Measurements from ENCODE around the gene LRMDA. TPM values are rescaled to one million over a fixed set of nuclear protein-coding genes. Genes with fewer than 3 reads are reported as not detected.

Gene LRMDA
- polyA plus RNA-seq, 2 of the 4 experiments (the other 2 are of a cell fraction) = 4.6 to 5.2 TPM

DNA sequence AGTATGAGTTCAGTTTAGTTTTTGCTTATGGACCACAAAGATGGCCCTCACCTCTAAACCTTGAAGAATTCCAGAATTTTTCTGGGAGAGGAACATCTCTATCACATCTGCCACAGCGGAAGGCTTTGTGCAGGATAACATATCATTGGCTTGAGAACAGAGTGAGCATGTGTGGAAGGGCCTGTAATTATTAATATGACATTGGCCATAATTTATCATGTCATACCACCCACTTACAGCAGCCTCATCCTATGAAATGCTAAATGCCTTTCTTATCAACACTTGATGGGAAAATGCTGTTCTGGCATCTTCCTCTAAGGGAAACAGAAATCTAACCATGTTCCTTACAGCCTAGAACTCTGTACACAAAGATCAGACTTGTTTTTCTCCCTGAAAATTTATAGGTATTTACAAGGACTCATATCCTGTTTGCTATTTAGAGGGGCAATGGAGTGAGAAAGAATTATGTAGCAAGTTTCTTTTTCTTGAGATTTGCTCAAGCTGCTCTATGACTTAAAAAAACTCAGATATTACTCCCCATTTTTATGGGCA is 817.3 kb downstream of the LRMDA start:
- no peak for ATAC-seq
- CTCF ChIA-PET = no interaction called here

DNA sequence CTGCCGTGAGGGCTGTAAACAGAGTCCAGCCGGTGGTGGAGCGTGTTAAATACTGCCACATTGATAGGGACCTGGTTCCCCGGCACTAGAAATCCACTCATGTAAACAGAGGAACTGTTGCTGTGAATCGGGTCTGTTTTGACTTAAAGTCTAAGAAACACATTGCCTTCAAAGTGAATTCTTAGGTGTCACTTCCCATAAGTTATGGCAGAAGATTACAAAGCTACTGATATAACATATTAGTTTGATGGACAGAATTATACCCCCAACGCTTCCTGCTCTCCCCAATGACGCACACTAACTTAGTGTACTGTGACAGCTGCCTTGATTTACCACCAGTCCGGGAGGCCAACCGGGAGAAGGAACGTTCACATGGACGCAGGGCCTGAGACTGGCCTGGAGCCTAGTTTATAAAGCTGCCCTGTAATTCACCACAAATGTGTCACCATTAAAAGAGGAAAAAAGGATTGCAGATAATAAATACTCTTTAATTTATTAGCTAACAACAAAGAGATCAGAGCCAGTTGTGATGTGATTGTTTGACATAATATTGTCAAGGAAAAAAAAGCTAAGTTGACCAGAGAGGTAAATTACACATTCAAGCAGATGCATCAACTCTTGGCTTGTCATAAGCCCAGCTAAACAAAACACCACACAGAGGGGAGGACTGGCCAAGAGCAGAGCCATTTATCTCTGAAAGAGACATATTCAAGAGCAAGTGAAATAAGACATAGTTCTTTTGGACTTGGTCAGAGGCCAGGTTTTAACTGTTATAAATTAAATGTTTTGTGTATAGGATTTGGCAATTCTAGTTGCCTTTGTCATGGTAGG is 820.6 kb downstream of the LRMDA start:
- ChIA-PET CTCF (no interaction called here), POLR2A (no interaction called here)
- 67% methylated on average over 11 of the region's 11 CpGs for WGBS (ENCODE audit: missing lambda C conversion rate)
- H3K4me2 ChIP-seq = no peak overlapping the region
- H3K9me3 ChIP-seq = no peaks in the 10 kb centered on the region
- no peaks in the 10 kb centered on the region for H3K4me1 ChIP-seq
- ATAC-seq = no peak
- DNase-seq (ENCODE audit: low read depth in 1 of 2, low spot score in 1 of 2) = no peak
- no peak overlapping the region for H3K27ac ChIP-seq
- H3K4me3 ChIP-seq = no peak overlapping the region
- FAIRE-seq = no peak
- TF ChIP-seq, protein P1, sequence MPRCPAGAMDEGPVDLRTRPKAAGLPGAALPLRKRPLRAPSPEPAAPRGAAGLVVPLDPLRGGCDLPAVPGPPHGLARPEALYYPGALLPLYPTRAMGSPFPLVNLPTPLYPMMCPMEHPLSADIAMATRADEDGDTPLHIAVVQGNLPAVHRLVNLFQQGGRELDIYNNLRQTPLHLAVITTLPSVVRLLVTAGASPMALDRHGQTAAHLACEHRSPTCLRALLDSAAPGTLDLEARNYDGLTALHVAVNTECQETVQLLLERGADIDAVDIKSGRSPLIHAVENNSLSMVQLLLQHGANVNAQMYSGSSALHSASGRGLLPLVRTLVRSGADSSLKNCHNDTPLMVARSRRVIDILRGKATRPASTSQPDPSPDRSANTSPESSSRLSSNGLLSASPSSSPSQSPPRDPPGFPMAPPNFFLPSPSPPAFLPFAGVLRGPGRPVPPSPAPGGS (IDR thresholded peaks at IDR 0.05) = no peak
- TF ChIP-seq MAFK (IDR thresholded peaks at IDR 0.05; ENCODE audit: partially characterized antibody) (no peak), HOXB13 (CRISPR knock-in tag; IDR thresholded peaks at IDR 0.05; ENCODE audit: low read depth) (no peak), HOXA7 (CRISPR knock-in tag; IDR thresholded peaks at IDR 0.05) (no peak), ZNF302 (CRISPR knock-in tag; IDR thresholded peaks at IDR 0.05) (no peak), FOSB (CRISPR knock-in tag; IDR thresholded peaks at IDR 0.05) (no peak), TFCP2L1 (CRISPR knock-in tag; IDR thresholded peaks at IDR 0.05) (no peak), CHD2 (IDR thresholded peaks at IDR 0.05; ENCODE audit: low read length, partially characterized antibody) (no peak), POLR2A (IDR thresholded peaks at IDR 0.05; ENCODE audit: low read length) (no peak), CBX8 (IDR thresholded peaks at IDR 0.05) (no peak), JUNB (IDR thresholded peaks at IDR 0.05) (no peak)
- TF ChIP-seq, protein P2, sequence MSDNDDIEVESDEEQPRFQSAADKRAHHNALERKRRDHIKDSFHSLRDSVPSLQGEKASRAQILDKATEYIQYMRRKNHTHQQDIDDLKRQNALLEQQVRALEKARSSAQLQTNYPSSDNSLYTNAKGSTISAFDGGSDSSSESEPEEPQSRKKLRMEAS (IDR thresholded peaks at IDR 0.05) = no peak
- TF ChIP-seq, protein P3, sequence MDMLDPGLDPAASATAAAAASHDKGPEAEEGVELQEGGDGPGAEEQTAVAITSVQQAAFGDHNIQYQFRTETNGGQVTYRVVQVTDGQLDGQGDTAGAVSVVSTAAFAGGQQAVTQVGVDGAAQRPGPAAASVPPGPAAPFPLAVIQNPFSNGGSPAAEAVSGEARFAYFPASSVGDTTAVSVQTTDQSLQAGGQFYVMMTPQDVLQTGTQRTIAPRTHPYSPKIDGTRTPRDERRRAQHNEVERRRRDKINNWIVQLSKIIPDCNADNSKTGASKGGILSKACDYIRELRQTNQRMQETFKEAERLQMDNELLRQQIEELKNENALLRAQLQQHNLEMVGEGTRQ (IDR thresholded peaks at IDR 0.05) = no peak

More for the DNA sequence above, 817.3 kb downstream of the LRMDA start:
- POLR2A ChIA-PET = no interaction called here
- 70% methylated on average over 1 of the region's 1 CpG for whole genome bisulfite sequencing (ENCODE audit: missing lambda C conversion rate)
- DNase-seq (ENCODE audit: low read depth in 1 of 2, low spot score in 1 of 2) = no peak
- no peak for FAIRE-seq
- no peak overlapping the region for H3K4me3 ChIP-seq
- H3K4me2 ChIP-seq = no peak overlapping the region
- TF ChIP-seq SMC3 (IDR thresholded peaks at IDR 0.05) = no peak
- TF ChIP-seq, protein P4, sequence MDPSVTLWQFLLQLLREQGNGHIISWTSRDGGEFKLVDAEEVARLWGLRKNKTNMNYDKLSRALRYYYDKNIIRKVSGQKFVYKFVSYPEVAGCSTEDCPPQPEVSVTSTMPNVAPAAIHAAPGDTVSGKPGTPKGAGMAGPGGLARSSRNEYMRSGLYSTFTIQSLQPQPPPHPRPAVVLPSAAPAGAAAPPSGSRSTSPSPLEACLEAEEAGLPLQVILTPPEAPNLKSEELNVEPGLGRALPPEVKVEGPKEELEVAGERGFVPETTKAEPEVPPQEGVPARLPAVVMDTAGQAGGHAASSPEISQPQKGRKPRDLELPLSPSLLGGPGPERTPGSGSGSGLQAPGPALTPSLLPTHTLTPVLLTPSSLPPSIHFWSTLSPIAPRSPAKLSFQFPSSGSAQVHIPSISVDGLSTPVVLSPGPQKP (IDR thresholded peaks at IDR 0.05; ENCODE audit: low read depth, low read length) = no peak
- TF ChIP-seq, protein P3 (IDR thresholded peaks at IDR 0.05) = no peak
- TF ChIP-seq RFX5 (IDR thresholded peaks at IDR 0.05) = no peak
- TF ChIP-seq HDAC2 (IDR thresholded peaks at IDR 0.05) = no peak
- TF ChIP-seq HOXA7 (CRISPR knock-in tag; IDR thresholded peaks at IDR 0.05) = no peak
- TF ChIP-seq TP53 (CRISPR knock-in tag; IDR thresholded peaks at IDR 0.05) = no peak
- no peak for TF ChIP-seq RNF2 (IDR thresholded peaks at IDR 0.05; ENCODE audit: borderline replicate concordance, low read depth)
- TF ChIP-seq, protein P2 (IDR thresholded peaks at IDR 0.05) = no peak
- TF ChIP-seq FOSB (CRISPR knock-in tag; IDR thresholded peaks at IDR 0.05) = no peak
- no peak for TF ChIP-seq EHF (CRISPR knock-in tag; IDR thresholded peaks at IDR 0.05)
- no peak for TF ChIP-seq TFCP2L1 (CRISPR knock-in tag; IDR thresholded peaks at IDR 0.05)
- TF ChIP-seq, protein P5, sequence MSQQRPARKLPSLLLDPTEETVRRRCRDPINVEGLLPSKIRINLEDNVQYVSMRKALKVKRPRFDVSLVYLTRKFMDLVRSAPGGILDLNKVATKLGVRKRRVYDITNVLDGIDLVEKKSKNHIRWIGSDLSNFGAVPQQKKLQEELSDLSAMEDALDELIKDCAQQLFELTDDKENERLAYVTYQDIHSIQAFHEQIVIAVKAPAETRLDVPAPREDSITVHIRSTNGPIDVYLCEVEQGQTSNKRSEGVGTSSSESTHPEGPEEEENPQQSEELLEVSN (IDR thresholded peaks at IDR 0.05; ENCODE audit: borderline replicate concordance, low read depth) = no peak
- no peak for TF ChIP-seq NR3C1 (IDR thresholded peaks at IDR 0.05)
- TF ChIP-seq EHMT2 (IDR thresholded peaks at IDR 0.05; ENCODE audit: low read depth) = no peak
- TF ChIP-seq MAFK (IDR thresholded peaks at IDR 0.05; ENCODE audit: partially characterized antibody) = no peak
- no peak for TF ChIP-seq ESRRA (IDR thresholded peaks at IDR 0.05; ENCODE audit: borderline replicate concordance, low read length)
- TF ChIP-seq NFE2L2 (conservative IDR thresholded peaks at IDR 0.05; ENCODE audit: low read length) = no peak
- no peaks in the 10 kb centered on the region for H3K4me1 ChIP-seq
- H3K27ac ChIP-seq = no peak overlapping the region
- H3K9me3 ChIP-seq = no peaks in the 10 kb centered on the region

Measured in A549 (cell line).